Measurements from ENCODE around the gene ATP11A.

The ATP11A gene

DNA sequence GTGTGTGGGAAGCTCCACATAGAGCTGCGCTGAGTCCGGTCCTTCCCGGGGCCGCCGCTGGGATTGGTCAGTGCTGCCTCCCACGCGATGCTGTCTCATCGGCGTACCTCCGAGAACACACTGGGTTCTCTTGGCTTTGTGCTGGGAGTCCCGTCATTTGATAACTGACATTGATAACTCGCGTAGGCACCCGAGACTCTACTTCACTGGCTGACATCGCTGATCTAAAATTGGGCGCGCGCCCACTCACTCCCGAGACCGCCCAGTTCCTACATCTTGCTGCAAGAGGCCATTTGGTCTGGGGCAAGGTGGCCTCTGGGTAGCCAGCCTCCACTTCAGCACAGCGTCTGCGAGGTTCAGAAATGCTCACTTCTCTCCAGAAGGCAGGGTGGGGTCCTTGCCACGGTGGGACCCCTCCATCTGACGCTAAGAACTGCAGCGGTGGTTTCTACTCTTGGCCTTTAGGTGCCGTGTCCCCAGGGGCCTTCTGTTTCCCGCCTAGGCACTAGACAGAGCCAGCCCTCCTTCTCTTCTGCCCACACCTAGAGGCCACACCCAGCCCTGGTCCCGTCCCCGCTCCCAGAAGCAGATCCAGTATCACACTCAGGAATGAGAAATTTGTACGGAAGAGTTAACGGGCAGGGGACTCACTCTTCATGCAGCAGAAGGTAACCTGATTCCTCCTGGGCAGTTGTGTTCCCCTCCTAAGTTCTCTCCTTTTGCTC, 40.7 kb upstream of the ATP11A start:
- WGBS, result 96% methylated on average over 31 of the region's 31 CpGs
- H3K27ac ChIP-seq (ENCODE audit: low read length, poor library complexity, severe bottlenecking), result no peak overlapping the region
- H2BK120ac ChIP-seq (ENCODE audit: low read depth, low read length), result no peak overlapping the region
- no peak overlapping the region for H4K8ac ChIP-seq (ENCODE audit: low read length)
- H4K91ac ChIP-seq (ENCODE audit: low read length), result no peak overlapping the region
- peaks cover 8% of the 10 kb centered on the region for H3K4me1 ChIP-seq (ENCODE audit: control insufficient read depth, insufficient read depth, low read depth, low read length)
- H2BK5ac ChIP-seq (ENCODE audit: low read depth, low read length, poor library complexity, severe bottlenecking), result no peak overlapping the region
- H2BK12ac ChIP-seq (ENCODE audit: low read length in 2 of 2), result no peak overlapping the region
- no peak for DNase-seq
- H3K4ac ChIP-seq (ENCODE audit: low read depth in 1 of 2, low read length in 2 of 2), result no peak overlapping the region
- no peak overlapping the region for H3K4me2 ChIP-seq (ENCODE audit: low read length, poor library complexity, severe bottlenecking)
- no peak overlapping the region for H3K4me3 ChIP-seq (ENCODE audit: insufficient read depth in 1 of 2, low read depth in 1 of 2, low read length in 2 of 2)
- H2BK15ac ChIP-seq (ENCODE audit: low read depth, poor library complexity, severe bottlenecking), result no peak overlapping the region
- no peak overlapping the region for H3K14ac ChIP-seq (ENCODE audit: low read length in 2 of 2)
- H3K23ac ChIP-seq (ENCODE audit: low read length in 2 of 2), result no peak overlapping the region
- H2AFZ ChIP-seq (ENCODE audit: low read depth, low read length), result no peak overlapping the region
- H3K79me1 ChIP-seq (replicated peaks; ENCODE audit: low read length, poor library complexity, severe bottlenecking), result no peaks in the 10 kb centered on the region
- H3K18ac ChIP-seq (ENCODE audit: low read depth in 1 of 2, low read length in 2 of 2), result no peak overlapping the region
- H3K9me3 ChIP-seq (ENCODE audit: control insufficient read depth, low read length), result no peaks in the 10 kb centered on the region
- H3K27me3 ChIP-seq (ENCODE audit: control insufficient read depth in 1 of 2, insufficient read depth in 1 of 2, low read length in 2 of 2), result peaks cover 0 to 3% of the 10 kb centered on the region in 2 experiments
- H2AK5ac ChIP-seq (ENCODE audit: low read length, severe bottlenecking), result peak overlapping the region; percentile 53
- no peak overlapping the region for H3K9ac ChIP-seq (ENCODE audit: low read length)
- no peaks in the 10 kb centered on the region for H3K36me3 ChIP-seq (ENCODE audit: control insufficient read depth in 1 of 2, insufficient read depth in 2 of 2, low read depth in 1 of 2, low read length in 2 of 2)

DNA sequence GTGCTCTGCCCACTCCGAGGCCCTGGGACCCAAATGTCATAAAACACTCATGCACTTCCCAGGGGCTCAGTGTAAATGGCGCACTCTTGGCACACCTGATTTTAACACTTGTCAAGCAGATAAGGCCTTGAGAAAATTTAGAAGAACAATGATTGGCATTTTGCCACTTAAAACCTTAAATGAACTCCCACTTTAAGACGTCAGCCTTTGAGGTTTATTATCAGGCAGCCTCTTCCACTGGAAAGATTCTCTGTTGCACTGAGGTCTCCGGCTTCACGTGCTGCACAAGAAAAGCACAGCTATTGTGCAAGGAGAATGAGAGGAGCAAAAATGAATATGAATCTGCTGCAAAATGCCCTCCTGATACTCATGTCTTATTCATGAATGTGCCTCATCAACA, 38.5 kb upstream of the ATP11A start:
- H2AFZ ChIP-seq (ENCODE audit: low read depth, low read length), result no peak overlapping the region
- peaks cover 8% of the 10 kb centered on the region for H3K4me1 ChIP-seq (ENCODE audit: control insufficient read depth, insufficient read depth, low read depth, low read length)
- H3K18ac ChIP-seq (ENCODE audit: low read depth in 1 of 2, low read length in 2 of 2), result no peak overlapping the region
- H2BK15ac ChIP-seq (ENCODE audit: low read depth, poor library complexity, severe bottlenecking), result no peak overlapping the region
- no peak overlapping the region for H2BK120ac ChIP-seq (ENCODE audit: low read depth, low read length)
- H3K36me3 ChIP-seq (ENCODE audit: control insufficient read depth in 1 of 2, insufficient read depth in 2 of 2, low read depth in 1 of 2, low read length in 2 of 2), result no peaks in the 10 kb centered on the region
- no peak overlapping the region for H3K27ac ChIP-seq (ENCODE audit: low read length, poor library complexity, severe bottlenecking)
- H4K91ac ChIP-seq (ENCODE audit: low read length), result no peak overlapping the region
- no peak overlapping the region for H2BK12ac ChIP-seq (ENCODE audit: low read length in 2 of 2)
- no peak overlapping the region for H3K23ac ChIP-seq (ENCODE audit: low read length in 2 of 2)
- H3K4me3 ChIP-seq (ENCODE audit: insufficient read depth in 1 of 2, low read depth in 1 of 2, low read length in 2 of 2), result no peak overlapping the region
- H2BK5ac ChIP-seq (ENCODE audit: low read depth, low read length, poor library complexity, severe bottlenecking), result no peak overlapping the region
- H3K9ac ChIP-seq (ENCODE audit: low read length), result no peak overlapping the region
- no peaks in the 10 kb centered on the region for H3K79me1 ChIP-seq (replicated peaks; ENCODE audit: low read length, poor library complexity, severe bottlenecking)
- H3K4ac ChIP-seq (ENCODE audit: low read depth in 1 of 2, low read length in 2 of 2), result no peak overlapping the region
- no peak overlapping the region for H3K4me2 ChIP-seq (ENCODE audit: low read length, poor library complexity, severe bottlenecking)
- H4K8ac ChIP-seq (ENCODE audit: low read length), result no peak overlapping the region
- 78% methylated on average over 5 of the region's 5 CpGs for WGBS
- H2AK5ac ChIP-seq (ENCODE audit: low read length, severe bottlenecking), result no peak overlapping the region
- no peak for DNase-seq
- H3K27me3 ChIP-seq (ENCODE audit: control insufficient read depth in 1 of 2, insufficient read depth in 1 of 2, low read length in 2 of 2), result no peaks in the 10 kb centered on the region
- H3K9me3 ChIP-seq (ENCODE audit: control insufficient read depth, low read length), result no peaks in the 10 kb centered on the region
- H3K14ac ChIP-seq (ENCODE audit: low read length in 2 of 2), result no peak overlapping the region

GRCh38 chr13:112651750-112652511, 37.9 kb upstream of the ATP11A start:
- no peak overlapping the region for H3K18ac ChIP-seq (ENCODE audit: low read depth in 1 of 2, low read length in 2 of 2)
- no peak overlapping the region for H3K4ac ChIP-seq (ENCODE audit: low read depth in 1 of 2, low read length in 2 of 2)
- no peaks in the 10 kb centered on the region for H3K36me3 ChIP-seq (ENCODE audit: control insufficient read depth in 1 of 2, insufficient read depth in 2 of 2, low read depth in 1 of 2, low read length in 2 of 2)
- no peak overlapping the region for H3K9ac ChIP-seq (ENCODE audit: low read length)
- H3K79me1 ChIP-seq (replicated peaks; ENCODE audit: low read length, poor library complexity, severe bottlenecking), result no peaks in the 10 kb centered on the region
- H3K27ac ChIP-seq (ENCODE audit: low read length, poor library complexity, severe bottlenecking), result peak overlapping the region; percentile 71
- H2BK12ac ChIP-seq (ENCODE audit: low read length in 2 of 2), result no peak overlapping the region
- 65% methylated on average over 7 of the region's 7 CpGs for WGBS
- no peak for DNase-seq
- no peak overlapping the region for H2BK15ac ChIP-seq (ENCODE audit: low read depth, poor library complexity, severe bottlenecking)
- H2BK120ac ChIP-seq (ENCODE audit: low read depth, low read length), result no peak overlapping the region
- no peak overlapping the region for H3K23ac ChIP-seq (ENCODE audit: low read length in 2 of 2)
- no peaks in the 10 kb centered on the region for H3K9me3 ChIP-seq (ENCODE audit: control insufficient read depth, low read length)
- no peak overlapping the region for H4K91ac ChIP-seq (ENCODE audit: low read length)
- peak overlapping the region; percentile 46 for H2BK5ac ChIP-seq (ENCODE audit: low read depth, low read length, poor library complexity, severe bottlenecking)
- H3K4me3 ChIP-seq (ENCODE audit: insufficient read depth in 1 of 2, low read depth in 1 of 2, low read length in 2 of 2), result no peak overlapping the region
- H3K4me1 ChIP-seq (ENCODE audit: control insufficient read depth, insufficient read depth, low read depth, low read length), result peaks cover 10% of the 10 kb centered on the region
- H3K4me2 ChIP-seq (ENCODE audit: low read length, poor library complexity, severe bottlenecking), result peak overlapping the region; percentile 45
- H4K8ac ChIP-seq (ENCODE audit: low read length), result no peak overlapping the region
- H2AFZ ChIP-seq (ENCODE audit: low read depth, low read length), result no peak overlapping the region
- peak overlapping the region; percentile 21 for H2AK5ac ChIP-seq (ENCODE audit: low read length, severe bottlenecking)
- H3K27me3 ChIP-seq (ENCODE audit: control insufficient read depth in 1 of 2, insufficient read depth in 1 of 2, low read length in 2 of 2), result no peaks in the 10 kb centered on the region
- peak overlapping the region in 1 of 2 experiments; percentile 74 for H3K14ac ChIP-seq (ENCODE audit: low read length in 2 of 2)

GRCh38 chr13:112652512-112653070, 37.2 kb upstream of the ATP11A start:
- H2AK5ac ChIP-seq (ENCODE audit: low read length, severe bottlenecking), result peak overlapping the region; percentile 21
- H3K36me3 ChIP-seq (ENCODE audit: control insufficient read depth in 1 of 2, insufficient read depth in 2 of 2, low read depth in 1 of 2, low read length in 2 of 2), result no peaks in the 10 kb centered on the region
- H3K4me1 ChIP-seq (ENCODE audit: control insufficient read depth, insufficient read depth, low read depth, low read length), result peaks cover 14% of the 10 kb centered on the region
- H3K18ac ChIP-seq (ENCODE audit: low read depth in 1 of 2, low read length in 2 of 2), result no peak overlapping the region
- no peak overlapping the region for H4K8ac ChIP-seq (ENCODE audit: low read length)
- H3K27ac ChIP-seq (ENCODE audit: low read length, poor library complexity, severe bottlenecking), result peak overlapping the region; percentile 71
- peak overlapping the region; percentile 45 for H3K4me2 ChIP-seq (ENCODE audit: low read length, poor library complexity, severe bottlenecking)
- H3K14ac ChIP-seq (ENCODE audit: low read length in 2 of 2), result no peak overlapping the region
- H4K91ac ChIP-seq (ENCODE audit: low read length), result no peak overlapping the region
- no peak overlapping the region for H3K23ac ChIP-seq (ENCODE audit: low read length in 2 of 2)
- peak overlapping the region; percentile 46 for H2BK5ac ChIP-seq (ENCODE audit: low read depth, low read length, poor library complexity, severe bottlenecking)
- H3K79me1 ChIP-seq (replicated peaks; ENCODE audit: low read length, poor library complexity, severe bottlenecking), result no peaks in the 10 kb centered on the region
- no peaks in the 10 kb centered on the region for H3K27me3 ChIP-seq (ENCODE audit: control insufficient read depth in 1 of 2, insufficient read depth in 1 of 2, low read length in 2 of 2)
- DNase-seq, result no peak
- no peak overlapping the region for H3K4ac ChIP-seq (ENCODE audit: low read depth in 1 of 2, low read length in 2 of 2)
- no peak overlapping the region for H2BK15ac ChIP-seq (ENCODE audit: low read depth, poor library complexity, severe bottlenecking)
- 86% methylated on average over 5 of the region's 7 CpGs for WGBS
- no peak overlapping the region for H2BK12ac ChIP-seq (ENCODE audit: low read length in 2 of 2)
- H2BK120ac ChIP-seq (ENCODE audit: low read depth, low read length), result no peak overlapping the region
- H2AFZ ChIP-seq (ENCODE audit: low read depth, low read length), result no peak overlapping the region
- H3K4me3 ChIP-seq (ENCODE audit: insufficient read depth in 1 of 2, low read depth in 1 of 2, low read length in 2 of 2), result no peak overlapping the region
- no peaks in the 10 kb centered on the region for H3K9me3 ChIP-seq (ENCODE audit: control insufficient read depth, low read length)
- H3K9ac ChIP-seq (ENCODE audit: low read length), result no peak overlapping the region

All from mesenchymal stem cell (in vitro differentiated cells and primary cell).